Gastroesophageal sphincter (tissue), 4 donors: ENCODE results near the gene CRYL1. TPM values are rescaled to one million over a fixed set of nuclear protein-coding genes. Genes with fewer than 3 reads are reported as not detected.

ENCODE experiments used
- ATAC-seq: fragments of 150-250 bp; one replicate; pipeline ENCODE4 v1.9.1; 2016; ENCODE audit warnings: mild to moderate bottlenecking, moderate library complexity
- H3K27ac ChIP-seq, 4 donors: fragments of 200-600 bp; sonication (generic) in 3 of 4; 1 replicate in 3 of 4; 2 replicates in 1 of 4; pipeline ENCODE4 v1.5.1; 2016 to 2019
- H3K27me3 ChIP-seq: fragments of 200-600 bp; sonication (generic); one replicate; pipeline ENCODE4 v1.5.1; 2019
- H3K36me3 ChIP-seq, 2 donors: fragments of 200-600 bp; sonication (generic); one replicate each; pipeline ENCODE4 v1.5.1; 2019; ENCODE audit warnings: control low read depth in 1 of 2
- H3K4me1 ChIP-seq, 3 donors: fragments of 200-600 bp; sonication (generic); 1 replicate in 2 of 3; 2 replicates in 1 of 3; pipeline ENCODE4 v1.5.1; 2016 to 2019; ENCODE audit warnings: control low read depth in 2 of 3
- H3K4me3 ChIP-seq, 2 donors: fragments of 200-600 bp; sonication (generic); one replicate each; pipeline ENCODE4 v1.5.1; 2019; ENCODE audit warnings: mild to moderate bottlenecking in 1 of 2, moderate library complexity in 1 of 2
- H3K9me3 ChIP-seq, 3 donors: fragments of 200-600 bp; sonication (generic); one replicate each; pipeline ENCODE4 v1.5.1; 2017 to 2019; ENCODE audit warnings: control low read depth in 2 of 3
- EP300 ChIP-seq: sonication (generic); formaldehyde crosslinking; IDR thresholded peaks from one replicate; pipeline ENCODE4 v1.6.1; 2017; ENCODE audit warnings: antibody characterized with exemption, mild to moderate bottlenecking
- POLR2A ChIP-seq, 2 donors: fragments of 450-650 bp; IDR thresholded peaks; one replicate each; pipeline ENCODE4 v1.6.1; 2017; ENCODE audit warnings: antibody characterized with exemption in 2 of 2, mild to moderate bottlenecking in 2 of 2, moderate library complexity in 1 of 2
- POLR2AphosphoS5 ChIP-seq: sonication (generic); formaldehyde crosslinking; IDR thresholded peaks from one replicate; pipeline ENCODE4 v1.6.1; 2017; ENCODE audit warnings: antibody characterized with exemption
- WGBS, 2 donors: methylation state at CpG; one replicate each; pipeline ENCODE4 v1.1.5; 2018; ENCODE audit warnings: low coverage in 1 of 2; 5-methylcytosine and 5-hydroxymethylcytosine counted together
- total RNA-seq, 4 donors: library from RNA; depleted of rRNA; stranded (reverse); fragments of >200 nt; gene quantifications; one replicate each; pipeline ENCODE4 v1.1.0, GENCODE V29; 2016
- TF ChIP-seq, protein P1 (sequence below), 4 experiments: fragments of 200-600 bp in 2 of 4; fragments of 450-650 bp in 2 of 4; sonication (generic) in 1 of 4; IDR thresholded peaks; one replicate each; pipeline ENCODE4 v1.5.1; 2017 to 2019; ENCODE audit warnings: antibody characterized with exemption in 4 of 4, mild to moderate bottlenecking in 2 of 4, moderate library complexity in 2 of 4

Gene CRYL1
- total RNA-seq, 4 donors from 2014 or later: 45.9 to 55.9 (median 47.0) TPM

DNA sequence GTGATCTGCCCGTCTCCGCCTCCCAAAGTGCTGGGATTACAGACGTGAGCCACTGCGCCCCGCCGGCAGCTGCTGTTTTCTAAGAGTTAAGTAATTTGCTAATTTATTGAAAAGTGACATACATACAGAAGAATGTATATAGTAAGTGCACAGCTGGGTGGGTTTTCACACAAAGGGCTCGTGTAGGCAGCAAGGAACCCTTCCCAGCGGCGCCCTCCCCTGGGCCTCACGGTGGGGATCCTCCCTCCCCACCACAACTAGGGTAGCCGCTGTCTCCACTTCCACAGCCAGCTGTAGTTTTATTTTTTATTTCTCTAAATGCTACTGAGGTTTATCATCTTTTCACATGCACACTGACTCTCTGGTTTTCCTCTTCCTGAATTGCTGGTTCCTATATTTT, 64.9 kb downstream of the CRYL1 start:
- H3K4me1 ChIP-seq: peaks cover 0 to 24% (median 3%) of the 10 kb centered on the region in 3 donors
- no peak for ATAC-seq
- H3K27me3 ChIP-seq: no peaks in the 10 kb centered on the region
- H3K36me3 ChIP-seq: peaks cover 0 to 3% of the 10 kb centered on the region in 2 donors
- no peak overlapping the region for H3K4me3 ChIP-seq
- WGBS, 2 donors: 88 to 98% methylated on average over 7 to 8 of the region's 11 CpGs
- TF ChIP-seq EP300 (no peak), POLR2AphosphoS5 (no peak), POLR2A (IDR thresholded peaks at IDR 0.05) (no peak)
- TF ChIP-seq, protein P1, sequence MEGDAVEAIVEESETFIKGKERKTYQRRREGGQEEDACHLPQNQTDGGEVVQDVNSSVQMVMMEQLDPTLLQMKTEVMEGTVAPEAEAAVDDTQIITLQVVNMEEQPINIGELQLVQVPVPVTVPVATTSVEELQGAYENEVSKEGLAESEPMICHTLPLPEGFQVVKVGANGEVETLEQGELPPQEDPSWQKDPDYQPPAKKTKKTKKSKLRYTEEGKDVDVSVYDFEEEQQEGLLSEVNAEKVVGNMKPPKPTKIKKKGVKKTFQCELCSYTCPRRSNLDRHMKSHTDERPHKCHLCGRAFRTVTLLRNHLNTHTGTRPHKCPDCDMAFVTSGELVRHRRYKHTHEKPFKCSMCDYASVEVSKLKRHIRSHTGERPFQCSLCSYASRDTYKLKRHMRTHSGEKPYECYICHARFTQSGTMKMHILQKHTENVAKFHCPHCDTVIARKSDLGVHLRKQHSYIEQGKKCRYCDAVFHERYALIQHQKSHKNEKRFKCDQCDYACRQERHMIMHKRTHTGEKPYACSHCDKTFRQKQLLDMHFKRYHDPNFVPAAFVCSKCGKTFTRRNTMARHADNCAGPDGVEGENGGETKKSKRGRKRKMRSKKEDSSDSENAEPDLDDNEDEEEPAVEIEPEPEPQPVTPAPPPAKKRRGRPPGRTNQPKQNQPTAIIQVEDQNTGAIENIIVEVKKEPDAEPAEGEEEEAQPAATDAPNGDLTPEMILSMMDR (IDR thresholded peaks at IDR 0.05): no peak
- H3K27ac ChIP-seq: no peak overlapping the region
- no peaks in the 10 kb centered on the region for H3K9me3 ChIP-seq

DNA sequence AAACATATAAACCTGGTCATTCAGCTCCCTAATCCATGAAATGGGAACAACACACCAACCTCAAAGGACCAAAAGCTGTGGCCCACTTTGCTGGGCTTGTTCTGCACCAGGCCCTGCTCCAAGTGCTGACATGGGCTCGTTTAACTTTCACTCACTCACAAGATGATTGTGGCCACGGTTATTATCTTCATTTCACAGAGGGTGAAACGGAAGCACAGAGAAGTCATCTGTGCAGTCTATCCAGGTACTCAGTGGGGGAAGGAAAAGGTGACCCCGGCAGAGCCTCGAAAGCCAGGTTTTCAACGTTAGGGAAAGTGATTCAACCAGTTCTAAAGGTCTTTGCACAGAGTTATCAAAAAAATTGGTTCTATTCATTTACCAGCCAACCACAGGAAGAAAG, 68.0 kb downstream of the CRYL1 start:
- H3K4me1 ChIP-seq: peaks cover 0 to 7% (median 0%) of the 10 kb centered on the region in 3 donors
- no peak overlapping the region for H3K27ac ChIP-seq
- no peak for ATAC-seq
- H3K27me3 ChIP-seq: no peaks in the 10 kb centered on the region
- H3K36me3 ChIP-seq: peaks cover 0 to 3% of the 10 kb centered on the region in 2 donors
- H3K4me3 ChIP-seq: no peak overlapping the region
- 70 to 79% methylated on average over 4 to 5 of the region's 6 CpGs for WGBS, 2 donors
- TF ChIP-seq POLR2A (IDR thresholded peaks at IDR 0.05): no peak
- TF ChIP-seq, protein P1 (IDR thresholded peaks at IDR 0.05): no peak
- TF ChIP-seq EP300: no peak
- TF ChIP-seq POLR2AphosphoS5: no peak
- H3K9me3 ChIP-seq: peaks cover 0 to 5% (median 0%) of the 10 kb centered on the region in 3 donors

DNA sequence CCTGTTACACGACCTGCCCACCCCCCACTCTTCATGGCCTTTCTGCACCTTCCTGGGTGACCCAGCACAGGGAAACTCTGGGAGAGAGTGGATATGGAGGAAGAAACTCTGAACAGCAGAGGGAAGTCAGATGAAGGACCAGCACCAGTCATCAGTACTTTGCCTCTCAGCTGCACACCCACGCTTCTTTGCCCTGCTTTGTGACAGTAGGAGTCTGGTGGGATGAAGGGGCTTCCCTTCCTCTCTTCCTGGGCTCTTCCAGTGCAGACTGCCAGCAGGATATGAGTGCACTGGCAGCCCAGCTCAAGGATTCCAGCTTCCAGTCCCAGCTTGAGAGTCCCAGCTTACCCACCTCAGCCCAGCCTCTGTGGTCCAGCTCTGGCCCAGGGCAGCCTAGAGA, 68.9 kb downstream of the CRYL1 start:
- Histone ChIP-seq H3K27ac (no peak overlapping the region), H3K9me3 (peaks cover 0 to 5% (median 0%) of the 10 kb centered on the region in 3 donors), H3K27me3 (no peaks in the 10 kb centered on the region), H3K36me3 (peaks cover 0 to 3% of the 10 kb centered on the region in 2 donors), H3K4me3 (no peak overlapping the region), H3K4me1 (no peaks in the 10 kb centered on the region)
- TF ChIP-seq POLR2A (IDR thresholded peaks at IDR 0.05) (no peak), POLR2AphosphoS5 (no peak), EP300 (no peak)
- TF ChIP-seq, protein P1 (IDR thresholded peaks at IDR 0.05): no peak
- ATAC-seq: no peak
- WGBS, 2 donors: 60% methylated on average over 1 of the region's 2 CpGs; no CpG with 5 or more reads in 1 of the 2 donors

DNA sequence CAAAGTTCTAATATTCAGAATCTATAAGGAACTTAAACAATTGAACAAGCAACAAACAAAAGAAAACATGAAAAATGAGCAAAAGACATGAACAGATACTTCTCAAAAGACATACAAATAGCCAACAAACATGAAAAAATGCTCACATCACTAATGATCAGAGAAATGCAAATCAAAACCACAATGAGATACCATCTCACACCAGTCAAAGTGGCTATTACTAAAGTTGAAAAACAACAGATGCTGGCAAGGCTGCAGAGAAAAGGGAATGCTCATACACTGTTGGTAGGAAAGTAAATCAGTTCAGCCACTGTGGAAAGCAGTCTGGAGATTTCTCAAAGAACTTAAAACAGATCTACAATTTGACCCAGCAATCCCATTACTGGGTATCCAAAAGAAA, 74.3 kb downstream of the CRYL1 start:
- H3K27ac ChIP-seq: no peak overlapping the region
- H3K4me3 ChIP-seq: no peak overlapping the region
- TF ChIP-seq POLR2AphosphoS5: no peak
- no peak for TF ChIP-seq EP300
- no peak for TF ChIP-seq POLR2A (IDR thresholded peaks at IDR 0.05)
- TF ChIP-seq, protein P1 (IDR thresholded peaks at IDR 0.05): no peak
- H3K4me1 ChIP-seq: no peaks in the 10 kb centered on the region
- no peaks in the 10 kb centered on the region for H3K36me3 ChIP-seq
- no peak for ATAC-seq
- H3K9me3 ChIP-seq: peaks cover 0 to 25% (median 1%) of the 10 kb centered on the region in 3 donors
- no peaks in the 10 kb centered on the region for H3K27me3 ChIP-seq

DNA sequence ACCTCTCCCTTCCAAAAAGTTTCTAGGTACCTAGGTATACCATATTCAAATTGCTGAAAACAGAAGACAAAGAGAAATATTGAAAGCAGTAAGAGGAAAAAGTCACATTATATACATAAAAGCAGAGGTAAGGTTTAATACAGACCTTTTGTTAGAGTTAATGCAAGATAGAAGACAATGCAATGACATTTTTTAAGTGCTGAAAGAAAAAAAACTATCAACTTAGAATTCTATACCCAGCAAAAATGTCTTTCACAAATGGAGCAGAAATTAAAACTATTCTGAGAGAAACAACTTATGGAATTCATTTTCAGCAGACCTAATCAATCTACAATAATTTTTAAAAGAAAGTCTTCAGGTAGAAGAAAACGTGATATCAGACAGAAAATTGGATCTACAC, 77.2 kb downstream of the CRYL1 start:
- H3K27ac ChIP-seq: no peak overlapping the region
- no peaks in the 10 kb centered on the region for H3K27me3 ChIP-seq
- no peak for ATAC-seq
- H3K4me3 ChIP-seq: no peak overlapping the region
- H3K36me3 ChIP-seq: no peaks in the 10 kb centered on the region
- H3K9me3 ChIP-seq: peaks cover 0 to 27% (median 1%) of the 10 kb centered on the region in 3 donors
- no peaks in the 10 kb centered on the region for H3K4me1 ChIP-seq
- no peak for TF ChIP-seq EP300
- TF ChIP-seq, protein P1 (IDR thresholded peaks at IDR 0.05): no peak
- no peak for TF ChIP-seq POLR2AphosphoS5
- TF ChIP-seq POLR2A (IDR thresholded peaks at IDR 0.05): no peak
- 91% methylated on average over 1 of the region's 1 CpG; no CpG with 5 or more reads in 1 of the 2 donors for WGBS, 2 donors
